HG02610 (cell line): ENCODE data around the gene CCDC30.

ENCODE experiments used
- ATAC-seq: cut with Tn5 transposase; IDR thresholded peaks from one replicate; pipeline ENCODE4 v1.9.1; 2021; ENCODE audit warnings: mild to moderate bottlenecking, moderate library complexity; ENCODE audit not compliant: unreplicated experiment

The CCDC30 gene

DNA sequence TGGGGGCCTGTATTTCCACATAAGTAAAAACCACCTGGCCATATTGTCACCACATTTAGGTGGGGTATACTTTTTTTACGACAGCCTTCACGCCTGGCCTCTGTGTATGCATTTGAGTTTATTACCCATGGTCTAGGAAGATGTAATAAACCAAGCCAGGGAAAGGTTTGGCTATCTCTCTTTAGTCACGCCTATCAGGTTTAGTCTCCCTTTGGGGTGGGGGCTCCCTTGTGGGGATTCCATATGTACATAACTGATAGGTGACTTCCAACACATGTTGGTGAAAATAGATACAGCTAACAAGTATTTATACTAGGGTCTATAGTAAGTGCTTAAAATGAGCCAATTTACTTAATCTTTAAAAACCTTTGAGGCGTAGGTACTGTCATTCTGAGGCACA is 223.3 kb downstream of the CCDC30 start:
- no peak for ATAC-seq

- no peak for ATAC-seq
Observed at GRCh38 chr1:42689912-42690311, 226.8 kb downstream of the CCDC30 start.

- ATAC-seq, result no peak
Observed at GRCh38 chr1:42690477-42691156, 227.5 kb downstream of the CCDC30 start.

GRCh38 chr1:42691157-42691498 is 228.0 kb downstream of the CCDC30 start:
- peak; percentile 50 for ATAC-seq

DNA sequence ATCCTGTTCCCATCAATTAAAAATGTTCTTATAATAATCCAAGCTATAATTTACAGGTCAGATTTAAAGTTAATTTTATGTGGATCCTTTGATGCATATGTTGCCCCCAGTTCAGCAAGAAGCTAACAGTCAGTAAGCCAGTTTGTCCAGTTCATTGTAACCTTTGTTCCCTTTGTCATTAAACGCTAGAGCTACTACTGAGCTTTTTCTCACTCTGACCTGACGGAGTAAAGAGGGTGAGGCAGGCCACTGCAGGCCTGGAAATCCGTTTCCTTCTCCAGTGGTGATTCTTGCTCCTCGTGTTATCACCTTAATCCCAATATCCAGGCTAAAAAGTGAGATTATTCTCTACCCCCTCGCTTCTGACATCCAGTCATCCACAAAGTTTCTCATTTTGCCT is 229.4 kb downstream of the CCDC30 start:
- no peak for ATAC-seq

DNA sequence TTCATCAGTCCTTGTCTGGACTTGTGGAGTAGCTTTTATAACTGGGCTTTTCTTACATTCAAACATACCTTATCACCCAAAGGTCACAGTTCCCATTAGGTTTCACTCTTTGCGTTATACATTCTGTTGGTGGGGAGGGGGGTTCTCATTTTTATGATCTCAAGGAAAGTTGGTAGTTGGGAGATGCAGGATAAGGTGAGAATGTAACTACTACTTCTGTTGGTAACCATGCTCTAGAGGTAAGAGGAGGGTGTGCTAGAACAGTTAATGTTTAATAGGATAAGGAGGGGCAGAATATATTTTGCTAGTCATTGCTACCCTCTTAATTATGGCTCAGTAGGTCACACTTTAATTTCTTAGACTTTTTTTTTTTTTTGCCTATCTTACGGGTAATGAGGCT is 229.8 kb downstream of the CCDC30 start:
- ATAC-seq, result no peak

- ATAC-seq, result no peak
Observed at GRCh38 chr1:42698081-42698813, 235.2 kb downstream of the CCDC30 start.

GRCh38 chr1:42700006-42700405 is 236.9 kb downstream of the CCDC30 start:
- no peak for ATAC-seq

GRCh38 chr1:42703888-42704464 is 240.9 kb downstream of the CCDC30 start:
- no peak for ATAC-seq
